HG03575 (cell line): ENCODE results near the gene FAM117A.

Experiments
- ATAC-seq: cut with Tn5 transposase; IDR thresholded peaks from one replicate; pipeline ENCODE4 v1.9.1; 2021; ENCODE audit not compliant: unreplicated experiment, insufficient number of reproducible peaks, low FRiP score; ENCODE audit errors: extremely low read depth

FAM117A gene

GRCh38 chr17:49717371-49717861 lies 46.5 kb downstream of the FAM117A start:
- ATAC-seq: no peak

DNA sequence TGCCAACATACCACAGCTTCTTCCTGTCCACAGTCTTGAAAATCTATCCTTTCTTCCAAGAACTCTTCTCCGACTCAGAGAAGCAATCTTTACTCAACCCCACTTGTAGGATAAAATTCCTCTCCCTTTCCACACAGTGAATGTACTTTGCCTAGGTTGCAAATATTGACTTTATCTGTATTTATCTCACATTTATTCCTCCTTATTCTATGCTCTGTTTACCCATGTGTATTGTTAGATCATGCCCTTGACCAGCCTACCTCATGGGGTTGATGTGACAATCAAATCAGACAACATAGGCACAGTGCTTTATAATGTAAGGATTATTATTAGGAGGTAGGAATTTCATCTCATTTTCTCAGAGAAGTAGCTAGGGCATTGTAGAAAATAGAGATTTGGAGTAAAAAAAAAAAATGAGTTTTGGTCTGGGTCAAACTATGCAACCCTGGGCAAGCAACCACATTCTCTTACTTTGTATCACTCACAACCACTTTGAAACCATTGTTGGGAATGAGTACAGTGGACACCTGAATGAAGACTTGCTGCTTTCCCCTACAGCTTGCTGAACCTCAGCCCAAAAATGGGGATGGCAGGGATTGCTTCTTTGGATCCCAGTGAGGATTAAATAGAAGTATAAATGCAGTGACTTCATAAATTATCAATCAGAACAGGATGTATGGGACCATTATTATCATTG lies 47.1 kb downstream of the FAM117A start:
- ATAC-seq: no peak

GRCh38 chr17:49715717-49716279 lies 48.1 kb downstream of the FAM117A start:
- no peak for ATAC-seq

- ATAC-seq: no peak
Observed at GRCh38 chr17:49715216-49715615, 48.7 kb downstream of the FAM117A start.

DNA sequence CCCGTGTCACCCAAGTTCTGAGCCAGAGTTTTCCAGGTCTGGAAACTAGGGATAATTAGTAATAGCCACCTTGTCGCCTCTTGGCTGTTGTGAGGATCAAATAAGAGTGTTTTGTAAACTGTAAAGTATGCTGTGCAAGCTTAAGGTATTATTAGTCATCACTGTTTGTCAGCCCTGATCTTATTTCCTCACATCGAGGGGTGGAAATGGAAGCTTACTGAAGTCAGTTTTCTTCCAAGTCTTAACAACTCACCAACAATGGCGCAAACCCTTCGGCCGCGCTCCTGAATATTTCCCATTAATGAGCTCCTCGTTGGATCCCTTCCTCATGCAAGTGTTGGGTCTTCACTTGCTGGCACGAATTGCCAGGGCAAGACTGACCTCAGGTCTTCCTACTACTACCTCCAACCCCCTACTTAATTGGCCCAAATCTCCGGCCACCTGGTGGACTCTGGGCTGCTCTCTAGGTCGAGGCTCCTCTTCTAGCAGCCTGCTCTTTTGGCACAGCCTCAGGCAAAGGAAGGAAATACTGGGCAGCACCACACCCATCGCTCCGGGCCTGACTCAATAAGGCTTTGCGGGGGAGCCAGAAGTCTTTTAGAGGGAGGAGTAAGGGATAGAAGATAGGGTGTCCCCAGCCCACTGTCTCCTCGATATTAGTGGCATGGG lies 55.3 kb downstream of the FAM117A start:
- no peak for ATAC-seq

DNA sequence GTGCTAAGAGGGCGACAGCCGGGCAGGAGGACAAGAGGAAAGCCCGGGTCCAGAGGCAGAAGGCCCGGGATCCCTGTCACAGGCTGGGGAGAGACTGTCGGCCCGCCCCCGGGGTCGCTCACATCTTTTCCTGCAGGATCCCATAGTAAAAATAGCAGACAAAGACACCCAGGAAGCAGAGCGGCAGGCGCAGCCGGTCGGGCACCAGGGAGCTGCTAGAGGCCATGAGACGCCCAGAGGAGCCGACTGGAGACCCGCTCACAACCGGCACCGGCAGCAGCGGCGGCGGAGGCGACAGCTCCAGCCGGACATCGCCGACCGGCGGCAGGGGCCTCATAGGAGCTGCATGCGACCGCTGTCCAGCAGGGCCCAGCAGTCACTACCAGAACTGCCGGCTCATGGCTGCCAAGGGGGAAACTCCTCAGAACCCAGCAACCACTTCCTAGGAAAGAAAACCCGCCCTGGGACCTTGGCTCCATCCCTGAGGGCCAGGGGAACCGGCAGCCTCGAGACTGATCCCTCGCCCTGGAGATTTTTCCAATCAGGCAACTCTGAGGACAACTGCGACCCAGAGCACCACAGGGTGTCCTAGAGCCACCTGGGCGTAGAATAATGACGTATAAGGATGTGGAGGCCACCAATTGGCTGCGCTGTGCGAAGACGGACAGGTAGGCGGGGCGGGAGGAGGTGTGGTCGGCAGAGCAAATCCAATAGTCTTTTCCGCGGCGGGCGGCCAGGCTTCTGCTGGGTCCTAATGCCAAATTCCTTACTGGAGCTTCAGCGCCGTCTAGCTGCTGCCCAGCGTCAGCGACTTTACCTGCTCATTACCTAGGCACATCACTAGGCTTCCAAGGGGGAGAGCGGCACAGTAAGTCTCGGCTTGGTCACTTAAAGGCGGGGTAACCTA lies 56.1 kb downstream of the FAM117A start, which contains the start of gene SLC35B1:
TSS of gene SLC35B1 (minus strand) at position 357 of the 907 bp plus-strand sequence. CDS start at position 226, 131 bp downstream.
- peak; percentile 71 for ATAC-seq

DNA sequence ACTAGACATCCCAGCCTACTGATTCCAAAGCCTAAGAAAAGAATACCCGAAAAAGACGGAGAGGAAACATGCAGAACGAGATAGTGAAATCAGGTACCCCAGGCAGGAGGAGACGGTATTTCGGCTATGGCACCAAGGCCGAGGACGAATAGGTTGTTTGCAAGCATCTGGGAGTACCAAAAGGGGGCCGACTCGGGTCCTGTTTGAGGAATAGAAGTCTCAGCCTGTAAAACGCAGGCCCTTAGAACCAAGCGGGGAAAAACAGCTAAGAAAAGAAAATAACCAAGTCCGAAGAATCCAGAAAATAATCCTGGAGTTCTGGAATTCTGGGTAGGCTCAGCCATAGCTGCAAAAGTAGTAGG lies 56.7 kb downstream of the FAM117A start:
- ATAC-seq: no peak

- ATAC-seq: no peak
Observed at GRCh38 chr17:49705254-49705653, 58.7 kb downstream of the FAM117A start.

DNA sequence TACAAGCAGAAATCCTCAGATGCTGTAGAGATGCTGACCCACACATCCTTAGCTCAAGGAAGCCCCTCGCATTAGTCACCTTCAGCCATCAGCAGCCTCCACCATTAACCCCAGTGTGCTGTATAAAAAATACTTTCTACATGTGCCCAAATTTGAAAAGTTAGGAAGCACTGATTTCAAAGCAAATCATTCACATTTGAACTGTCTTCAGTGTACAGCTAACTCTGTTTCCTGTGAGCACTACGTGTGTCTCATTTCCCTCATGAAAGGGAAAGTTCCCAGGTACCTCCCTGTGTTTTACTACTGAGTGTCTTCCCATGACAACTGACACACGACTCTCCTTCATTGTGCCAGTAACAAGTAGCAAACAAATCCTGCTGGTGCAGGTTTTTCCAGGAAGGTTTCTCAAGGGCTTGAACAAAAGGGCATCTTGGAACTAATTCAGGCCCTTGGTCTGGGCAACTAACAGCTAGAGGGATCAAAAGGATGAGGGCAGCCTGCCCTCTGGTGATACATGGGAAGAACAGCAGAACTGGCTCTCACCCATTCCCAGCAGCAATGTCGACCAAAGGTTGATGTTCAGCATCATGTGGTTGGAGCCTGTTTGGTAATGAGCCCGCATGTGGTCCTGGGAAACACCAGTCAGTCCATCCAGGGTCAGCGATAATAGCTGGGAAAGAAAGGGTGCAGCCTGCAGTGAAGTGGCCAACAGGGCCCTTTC lies 60.2 kb downstream of the FAM117A start:
- no peak for ATAC-seq

DNA sequence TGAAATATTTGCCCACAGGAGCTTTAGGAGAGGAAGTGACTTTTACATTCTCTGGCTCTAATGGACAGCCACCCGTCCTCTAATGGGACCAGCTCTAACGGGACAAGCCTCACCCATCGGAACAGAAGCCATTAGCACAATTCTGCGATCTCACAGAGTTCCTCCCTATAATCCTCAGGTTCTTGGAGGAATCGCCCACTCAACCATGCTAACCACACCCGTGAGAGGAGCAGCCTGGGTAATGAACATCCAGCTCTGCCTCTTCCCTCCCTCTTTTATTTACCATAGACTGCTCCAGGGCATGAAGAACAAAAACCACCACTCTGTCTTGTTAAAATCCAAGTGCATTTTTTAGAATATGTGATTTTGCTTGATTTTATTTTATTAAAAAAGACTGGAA lies 63.0 kb downstream of the FAM117A start:
- ATAC-seq: no peak

DNA sequence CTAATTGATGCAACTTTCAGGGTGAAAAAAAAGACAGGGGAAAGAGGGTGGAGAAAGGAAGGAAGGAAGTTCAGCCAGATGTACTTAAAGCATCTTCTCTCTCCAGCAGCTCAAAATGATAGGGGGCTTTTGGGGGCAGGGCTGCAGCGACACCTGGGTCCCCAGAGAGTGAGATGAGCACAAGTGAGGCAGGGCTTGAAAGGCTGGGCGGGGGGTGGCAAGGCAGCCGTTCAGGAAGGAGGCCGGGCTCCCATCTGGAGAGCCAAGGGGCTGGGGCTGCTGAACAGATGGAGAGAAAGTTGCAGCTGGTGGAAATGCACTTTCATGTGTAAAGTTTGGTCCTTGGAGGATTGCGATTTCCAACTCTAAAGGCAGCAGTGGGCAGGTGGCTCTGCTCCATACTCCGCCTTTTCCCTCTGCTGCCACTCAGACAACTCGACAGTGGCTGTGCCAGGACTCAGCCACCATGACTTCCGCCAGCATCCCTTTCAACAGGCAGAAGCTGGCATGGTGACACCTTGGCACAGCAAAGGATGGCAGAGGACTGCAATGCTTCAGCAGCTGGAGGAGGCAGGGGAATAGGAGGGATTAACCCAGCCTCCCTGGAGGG lies 63.9 kb downstream of the FAM117A start:
- no peak for ATAC-seq

- no peak for ATAC-seq
Observed at GRCh38 chr17:49698005-49698404, 65.9 kb downstream of the FAM117A start.

DNA sequence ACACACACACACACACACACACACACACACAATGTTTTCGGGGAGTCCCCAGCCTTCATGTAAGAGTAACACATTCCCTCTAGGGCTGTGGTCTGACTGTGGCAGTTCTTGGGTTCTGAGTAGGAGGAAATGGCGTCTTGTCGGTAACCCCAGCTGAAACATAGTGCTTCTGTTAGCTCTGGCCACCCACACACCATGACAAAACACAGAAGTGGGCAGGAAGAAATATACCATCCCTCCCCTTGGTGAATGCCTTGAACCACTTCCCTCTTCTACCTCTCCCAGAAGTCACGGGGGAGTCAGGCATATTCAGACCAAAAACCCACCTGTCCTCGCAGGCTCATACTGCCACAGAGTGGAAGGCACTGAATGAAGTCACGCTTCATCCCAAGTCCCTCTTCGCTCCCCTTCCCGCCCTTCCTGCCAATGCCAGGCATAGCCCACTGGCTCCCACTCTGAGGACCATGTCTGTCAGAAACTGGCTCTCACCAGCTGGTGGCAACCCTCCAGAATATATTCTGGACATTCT lies 67.6 kb downstream of the FAM117A start:
- no peak for ATAC-seq

DNA sequence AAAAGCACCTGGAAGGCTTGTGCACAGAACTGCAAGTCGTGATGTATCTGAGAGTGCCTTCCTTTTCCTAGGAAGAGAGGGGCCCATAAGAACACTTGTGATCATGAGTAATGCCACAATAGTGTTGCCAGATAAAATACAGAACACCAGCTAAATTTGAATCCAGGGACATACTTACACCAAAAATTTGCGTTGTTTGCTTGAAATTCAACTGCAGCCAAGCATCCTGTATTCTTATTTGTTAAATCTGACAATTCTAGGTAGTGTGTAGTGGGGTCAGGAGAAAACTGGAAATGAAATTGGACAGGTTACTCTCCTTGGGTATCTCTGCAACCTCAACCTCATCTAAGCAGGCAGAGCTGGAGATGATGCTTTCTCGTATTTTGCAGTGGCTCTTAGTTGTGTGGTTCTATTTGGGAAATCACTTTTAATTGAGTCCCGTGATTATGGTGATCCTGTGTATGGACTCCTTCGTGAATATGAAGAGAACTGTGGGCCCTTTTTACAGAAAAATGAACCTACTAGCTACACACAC lies 68.2 kb downstream of the FAM117A start:
- no peak for ATAC-seq

DNA sequence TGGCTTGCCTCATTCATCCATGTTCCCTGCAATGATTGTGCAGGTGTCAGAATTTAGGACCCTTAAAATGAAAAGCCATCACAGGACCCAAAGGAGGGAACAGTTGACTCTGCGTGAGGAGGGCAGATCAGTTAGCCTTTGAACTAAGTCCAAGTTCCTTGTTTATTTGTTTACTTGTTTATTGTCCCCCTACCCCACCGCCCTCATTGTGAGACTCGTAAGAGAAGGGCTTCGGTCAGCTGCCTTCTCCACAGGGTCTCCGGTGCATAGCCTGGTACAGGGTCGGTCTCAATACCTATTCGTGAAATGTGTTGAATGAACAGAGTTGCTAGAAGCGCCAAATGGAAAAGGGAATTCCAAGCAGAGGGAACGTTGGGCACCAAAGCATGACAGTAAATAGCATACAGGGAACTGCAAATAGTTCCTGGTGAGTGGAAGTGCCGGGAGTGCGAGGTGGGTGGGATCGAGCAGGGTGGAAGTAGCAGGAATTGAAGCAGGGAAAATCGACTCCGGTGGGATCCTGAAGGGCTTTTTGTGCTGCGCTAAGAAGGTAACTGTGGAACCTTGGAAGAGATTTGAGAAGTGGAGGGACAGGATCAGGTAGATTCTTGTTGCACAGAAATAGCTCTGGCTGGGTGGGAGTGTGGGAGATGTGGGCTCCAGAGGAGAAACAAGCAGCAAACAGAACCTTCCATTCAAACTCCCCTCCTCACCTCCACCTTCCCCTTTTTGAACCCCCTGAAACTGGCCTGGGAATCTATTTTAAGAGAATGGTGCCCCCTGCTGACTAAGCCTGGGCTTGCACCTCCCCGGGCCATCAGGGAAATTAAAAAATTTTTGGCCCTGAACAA lies 68.9 kb downstream of the FAM117A start:
- ATAC-seq: no peak

DNA sequence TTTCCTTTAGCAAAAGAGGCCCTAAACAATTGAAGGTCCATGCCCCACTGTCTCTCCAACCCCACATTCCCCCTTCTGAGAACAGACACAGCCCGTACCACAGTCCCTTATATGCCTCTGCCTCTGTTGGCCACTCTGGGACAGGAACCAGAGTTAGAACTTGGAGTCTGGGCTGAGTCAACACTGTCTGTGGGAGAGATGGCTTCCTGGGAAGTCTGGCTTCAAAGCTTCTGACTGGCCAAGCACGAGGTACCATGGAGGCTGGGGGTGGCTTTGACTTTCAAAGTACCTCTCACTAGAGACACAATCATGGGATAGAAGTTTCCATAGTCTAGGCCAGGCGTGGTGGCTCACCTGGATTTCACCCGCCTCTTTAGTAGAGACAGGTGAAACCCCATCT lies 71.2 kb downstream of the FAM117A start:
- ATAC-seq: no peak

DNA sequence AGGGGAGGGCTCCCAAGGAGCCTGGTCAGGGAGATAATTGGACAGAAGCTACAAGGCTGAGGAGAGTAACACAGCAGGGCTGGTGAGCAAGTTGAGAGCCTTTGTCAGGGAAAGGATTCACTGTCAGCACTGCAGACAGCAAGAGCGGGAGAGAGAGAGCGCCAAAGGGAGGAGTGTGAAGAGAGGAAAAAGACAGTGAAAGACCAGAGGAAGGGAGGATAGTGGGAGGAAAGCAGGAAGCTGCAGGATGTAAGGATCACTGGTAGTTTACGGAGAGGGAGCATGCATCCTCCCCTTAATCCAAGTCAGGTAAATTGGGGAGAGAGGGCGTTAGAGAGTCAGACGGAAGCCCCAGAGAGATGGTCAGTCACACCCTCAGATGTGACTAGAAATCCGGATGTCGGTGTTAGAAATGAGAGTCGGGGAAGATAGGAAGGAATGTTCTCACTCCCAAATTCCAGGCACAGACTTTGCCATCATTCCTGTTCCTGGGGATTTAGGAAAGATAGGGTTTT lies 72.2 kb downstream of the FAM117A start:
- no peak for ATAC-seq
